ENCODE results near the gene WNT7A.

DNA sequence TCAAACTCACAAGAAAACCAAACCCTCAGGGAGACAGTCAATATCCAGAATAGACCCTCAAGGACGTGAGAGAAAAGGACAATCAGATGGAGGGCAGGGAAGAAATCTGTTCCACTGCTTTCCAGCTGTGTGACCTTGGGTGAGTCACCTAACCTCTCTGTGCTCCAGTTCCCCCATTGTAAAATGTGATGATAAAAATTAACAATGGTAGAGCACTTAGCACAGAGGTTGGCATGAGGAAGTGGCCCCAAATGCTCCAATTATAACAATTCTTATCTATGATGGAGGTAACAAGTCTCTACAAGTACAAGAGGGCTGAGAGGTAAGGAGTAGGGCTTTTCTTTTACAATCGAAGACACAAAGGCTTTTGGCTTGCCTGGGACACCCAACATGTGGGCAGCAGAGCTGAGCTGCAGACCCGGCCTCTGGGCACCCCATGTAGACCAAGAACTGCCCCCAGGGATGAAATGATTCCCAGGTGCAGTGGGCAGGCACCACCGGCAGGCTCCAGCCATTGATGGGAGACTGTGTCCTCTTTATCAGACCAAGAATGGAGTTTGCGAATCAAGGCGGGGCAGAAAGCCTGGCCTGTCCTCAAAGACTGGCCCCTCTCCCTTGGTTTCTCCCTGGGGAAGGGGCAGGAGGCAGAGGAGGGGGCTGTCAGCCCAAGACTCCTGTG is 22.0 kb downstream of the WNT7A start:
- no peak for TF ChIP-seq POLR2AphosphoS5 (IDR thresholded peaks at IDR 0.05)
- no peak for TF ChIP-seq CTCF (IDR thresholded peaks at IDR 0.05)

Measured in upper lobe of left lung (tissue), 4 donors.